GM19239 (cell line): Measurements from ENCODE around the gene PHPT1.
A peak's percentile ranks its signal among the peaks of the same experiment; 100 is the strongest.

ENCODE experiments used
- DNase-seq: peaks from one replicate; pipeline ENCODE4 v3.0.0; 2011; ENCODE audit warnings: low spot score; ENCODE audit not compliant: insufficient read length
- FAIRE-seq: peaks from 2 replicates; lab custom pipeline; 2011; peaks lifted over from hg19 to GRCh38; lab: Jason Lieb, UNC

Gene PHPT1

DNA sequence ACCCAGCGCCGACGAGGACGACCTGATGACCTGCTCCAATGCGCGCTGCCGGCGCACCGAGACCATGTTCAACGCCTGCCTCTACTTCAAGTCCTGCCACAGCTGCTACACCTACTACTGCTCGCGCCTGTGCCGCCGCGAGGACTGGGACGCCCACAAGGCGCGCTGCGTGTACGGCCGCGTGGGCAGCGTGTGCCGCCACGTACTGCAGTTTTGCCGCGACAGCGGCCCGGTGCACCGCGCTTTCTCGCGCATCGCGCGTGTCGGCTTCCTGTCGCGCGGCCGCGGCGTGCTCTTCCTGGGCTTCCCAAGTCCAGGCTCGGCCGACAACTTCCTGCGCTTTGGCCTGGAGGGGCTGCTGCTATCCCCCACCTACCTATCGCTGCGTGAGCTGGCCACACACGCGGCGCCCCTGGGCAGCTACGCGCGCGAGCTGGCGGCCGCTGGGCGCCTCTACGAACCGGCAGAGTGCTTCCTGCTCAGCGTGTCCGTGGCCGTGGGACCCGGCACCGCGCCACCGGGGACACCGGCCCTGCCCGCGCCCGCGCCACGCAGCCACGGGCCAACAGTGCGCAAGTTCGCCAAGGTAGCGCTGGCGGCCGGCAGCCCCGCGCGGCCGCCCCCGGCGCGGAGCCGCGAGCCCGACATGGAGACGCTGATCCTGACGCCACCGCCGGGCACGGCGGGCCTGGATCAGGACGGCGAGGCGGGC is 2.7 kb upstream of the PHPT1 start:
- DNase-seq (no peak), FAIRE-seq (no peak)

GRCh38 chr9:136847088-136847825 is 2.0 kb upstream of the PHPT1 start:
- FAIRE-seq: no peak
- no peak for DNase-seq

DNA sequence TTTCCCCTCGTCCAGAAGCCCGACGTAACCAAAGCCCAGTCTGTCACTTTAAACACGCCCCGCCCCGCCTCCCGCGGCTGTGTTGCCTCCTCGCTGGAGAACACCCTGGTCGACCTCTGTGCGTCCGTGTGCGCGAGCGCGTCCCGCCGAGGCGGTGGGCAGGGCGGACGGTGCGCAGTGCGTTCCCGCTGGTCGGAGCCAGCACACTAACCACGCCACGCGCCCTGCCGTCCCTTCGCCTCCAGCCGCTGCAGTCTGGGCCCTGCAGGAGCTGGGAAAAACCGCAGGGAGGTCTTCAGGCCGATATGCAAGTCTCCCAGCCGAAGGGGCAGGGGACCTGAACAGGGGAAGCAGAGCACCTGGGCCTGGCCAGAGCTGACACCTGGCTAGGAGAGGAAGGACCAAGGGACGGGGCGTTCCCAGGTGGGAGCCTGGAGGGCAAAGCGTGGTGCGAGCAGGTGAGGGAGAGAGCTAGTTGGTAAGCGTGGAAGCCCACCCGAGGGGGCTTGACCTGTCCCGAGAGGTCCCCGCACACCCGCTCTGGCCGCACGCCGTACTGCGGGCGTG is 1.3 kb upstream of the PHPT1 start:
- DNase-seq: peak; percentile 91
- FAIRE-seq: peak; percentile 91

DNA sequence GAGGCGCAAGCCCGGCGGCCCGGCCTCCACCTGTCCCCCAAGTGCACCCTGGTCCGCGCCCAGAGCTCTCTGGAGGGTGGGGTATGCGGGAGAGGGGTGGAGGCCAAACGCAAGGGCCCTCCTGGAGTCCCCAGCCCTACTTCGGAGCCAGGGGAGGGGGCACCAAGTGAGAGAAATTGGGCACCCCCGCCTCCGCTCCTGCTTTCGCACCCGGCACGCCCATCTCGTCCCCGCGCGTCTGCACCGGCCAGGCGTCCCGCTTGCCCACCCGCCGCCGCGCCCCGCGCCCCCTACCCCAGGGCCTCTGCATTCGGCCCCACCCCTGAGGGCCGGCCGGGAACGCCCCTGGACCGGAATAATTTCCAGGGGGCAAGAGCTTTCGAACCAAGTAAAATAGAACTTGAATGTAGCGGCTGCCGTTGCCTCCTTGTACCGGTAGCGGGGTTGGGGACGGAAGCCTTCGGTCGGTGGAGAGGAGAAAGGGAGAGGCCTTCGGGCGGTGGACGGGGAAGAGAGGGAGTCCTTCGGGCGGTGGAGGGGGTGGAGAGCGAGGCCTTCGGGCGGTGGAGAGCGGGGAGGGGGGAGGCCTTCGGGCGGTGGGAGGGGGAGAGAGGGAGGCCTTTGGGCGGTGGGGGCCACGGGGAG is 694 bp upstream of the PHPT1 start:
- FAIRE-seq: no peak
- peak; percentile 57 for DNase-seq

GRCh38 chr9:136849960-136850865 is 1.0 kb downstream of the PHPT1 start:
- DNase-seq (no peak), FAIRE-seq (no peak)

DNA sequence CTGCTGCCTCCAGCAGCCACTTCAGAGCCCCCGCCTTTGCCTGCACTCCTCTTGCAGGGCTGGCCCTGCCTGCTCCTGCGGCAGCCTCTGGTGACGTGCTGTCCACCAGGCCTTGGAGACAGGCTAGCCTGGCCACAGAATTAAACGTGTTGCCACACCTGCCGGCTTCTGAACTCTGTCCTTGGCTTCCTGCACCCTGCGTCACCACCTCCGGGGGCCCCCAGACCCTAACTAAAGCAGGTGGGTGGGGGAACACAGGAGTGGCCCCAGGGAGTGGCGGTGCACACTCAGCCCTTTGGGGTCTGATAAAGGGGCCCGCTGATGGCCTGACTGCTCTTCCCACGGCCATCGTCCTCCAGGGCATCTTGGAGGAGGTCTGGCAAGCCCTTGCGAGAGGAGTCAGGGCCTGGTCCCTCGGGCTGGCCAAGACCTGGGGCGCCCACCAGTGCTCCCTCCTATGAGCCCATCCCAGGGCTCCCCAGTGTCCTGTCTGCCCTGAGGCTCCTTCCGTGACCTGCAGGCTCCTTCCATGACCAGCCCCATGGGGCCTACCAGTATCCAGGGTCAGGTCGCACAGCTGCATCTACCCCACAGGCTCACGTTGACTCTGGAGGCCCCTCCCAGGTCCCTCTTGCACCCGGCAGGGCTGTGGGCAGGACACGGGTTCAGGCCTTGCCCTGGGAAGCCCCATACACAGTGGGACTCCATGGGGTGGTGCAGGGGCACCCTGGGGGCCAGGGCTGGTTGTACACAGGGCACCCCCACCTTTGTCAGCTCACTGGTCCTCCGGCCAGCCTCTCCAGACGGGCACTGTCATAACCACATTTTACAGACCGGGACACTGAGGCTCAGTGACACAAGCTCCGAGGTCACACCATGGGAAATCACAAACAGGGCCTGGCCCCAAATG is 1.9 kb downstream of the PHPT1 start:
- DNase-seq (no peak), FAIRE-seq (no peak)

- no peak for DNase-seq
- FAIRE-seq: no peak
Measured at GRCh38 chr9:136851941-136852663, 2.9 kb downstream of the PHPT1 start, which contains the start of gene MAMDC4. MAMDC4 (plus strand) TSS chr9:136852346; CDS start chr9:136852417, 71 bp downstream.

GRCh38 chr9:136852664-136853595 is 3.7 kb downstream of the PHPT1 start:
- FAIRE-seq (no peak), DNase-seq (no peak)

- DNase-seq (no peak), FAIRE-seq (no peak)
Measured at GRCh38 chr9:136853596-136854112, 4.4 kb downstream of the PHPT1 start.

- no peak for FAIRE-seq
- no peak for DNase-seq
Measured at GRCh38 chr9:136854113-136854841, 5.1 kb downstream of the PHPT1 start.

DNA sequence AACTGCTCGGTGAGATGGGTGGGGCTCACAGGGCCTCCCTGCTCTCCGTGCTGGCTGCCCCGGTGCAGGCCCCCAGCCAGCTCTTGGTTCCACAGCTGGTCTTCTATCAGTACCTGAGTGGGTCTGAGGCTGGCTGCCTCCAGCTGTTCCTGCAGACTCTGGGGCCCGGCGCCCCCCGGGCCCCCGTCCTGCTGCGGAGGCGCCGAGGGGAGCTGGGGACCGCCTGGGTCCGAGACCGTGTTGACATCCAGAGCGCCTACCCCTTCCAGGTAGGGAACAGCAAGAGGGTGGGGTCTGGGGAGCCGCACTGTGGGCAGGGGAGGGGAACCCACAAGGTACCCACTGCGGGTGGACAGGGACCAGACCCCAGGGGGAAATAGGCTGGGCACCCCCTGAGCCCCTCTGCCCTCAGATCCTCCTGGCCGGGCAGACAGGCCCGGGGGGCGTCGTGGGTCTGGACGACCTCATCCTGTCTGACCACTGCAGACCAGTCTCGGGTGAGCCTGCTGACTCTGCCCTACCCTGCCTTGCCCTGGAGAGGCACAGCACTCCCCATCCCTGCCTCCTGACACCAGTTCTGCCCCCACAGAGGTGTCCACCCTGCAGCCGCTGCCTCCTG is 5.7 kb downstream of the PHPT1 start:
- DNase-seq (no peak), FAIRE-seq (no peak)

- FAIRE-seq (no peak), DNase-seq (no peak)
Measured at GRCh38 chr9:136855461-136856078, 6.4 kb downstream of the PHPT1 start.

DNA sequence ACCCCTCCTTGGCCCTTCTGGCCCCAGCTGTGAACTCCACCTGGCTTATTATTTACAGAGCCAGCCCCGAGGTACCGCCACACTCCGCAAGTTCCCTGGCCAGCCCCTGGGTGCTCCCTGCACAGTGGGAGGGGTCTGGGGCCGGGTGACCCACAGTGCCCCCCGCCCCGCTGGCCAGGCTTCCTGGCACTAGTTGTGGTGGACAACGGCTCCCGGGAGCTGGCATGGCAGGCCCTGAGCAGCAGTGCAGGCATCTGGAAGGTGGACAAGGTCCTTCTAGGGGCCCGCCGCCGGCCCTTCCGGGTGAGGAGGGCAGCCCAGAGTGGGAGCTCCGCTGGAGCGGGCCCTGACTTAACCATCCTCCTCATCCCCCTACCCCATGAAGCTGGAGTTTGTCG is 6.9 kb downstream of the PHPT1 start:
- no peak for DNase-seq
- no peak for FAIRE-seq

GRCh38 chr9:136856541-136857141 is 7.4 kb downstream of the PHPT1 start:
- DNase-seq (no peak), FAIRE-seq (no peak)

DNA sequence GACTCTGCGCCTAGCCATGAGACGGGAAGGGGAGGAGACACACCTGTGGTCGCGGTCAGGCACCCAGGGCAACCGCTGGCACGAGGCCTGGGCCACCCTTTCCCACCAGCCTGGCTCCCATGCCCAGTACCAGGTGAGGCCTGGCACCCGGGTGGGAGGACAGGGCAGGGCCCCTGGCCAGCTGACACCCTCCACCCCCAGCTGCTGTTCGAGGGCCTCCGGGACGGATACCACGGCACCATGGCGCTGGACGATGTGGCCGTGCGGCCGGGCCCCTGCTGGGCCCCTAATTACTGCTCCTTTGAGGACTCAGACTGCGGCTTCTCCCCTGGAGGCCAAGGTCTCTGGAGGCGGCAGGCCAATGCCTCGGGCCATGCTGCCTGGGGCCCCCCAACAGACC is 8.0 kb downstream of the PHPT1 start:
- FAIRE-seq (no peak), DNase-seq (no peak)
